ENCODE data around the gene CNTNAP2.

Gene CNTNAP2

GRCh38 chr7:146116521-146117222 is at the start of gene CNTNAP2:
Gene CNTNAP2, plus strand, starts transcription at chr7:146116801. Its CDS starts 76 bp downstream, at chr7:146116877.
- no peak for DNase-seq (ENCODE audit: low read depth)

- no peak for DNase-seq (ENCODE audit: low read depth)
Observed at GRCh38 chr7:146067880-146068279, 48.7 kb upstream of the CNTNAP2 start.

GRCh38 chr7:146074195-146074765 is 42.3 kb upstream of the CNTNAP2 start:
- DNase-seq (ENCODE audit: low read depth) = no peak

- DNase-seq (ENCODE audit: low read depth) = no peak
Observed at GRCh38 chr7:146076344-146076743, 40.3 kb upstream of the CNTNAP2 start.

GRCh38 chr7:146084086-146084485 is 32.5 kb upstream of the CNTNAP2 start:
- no peak for DNase-seq (ENCODE audit: low read depth)

- no peak for DNase-seq (ENCODE audit: low read depth)
Observed at GRCh38 chr7:146090023-146090645, 26.5 kb upstream of the CNTNAP2 start.

GRCh38 chr7:146094356-146094755 is 22.2 kb upstream of the CNTNAP2 start:
- no peak for DNase-seq (ENCODE audit: low read depth)

- DNase-seq (ENCODE audit: low read depth) = no peak
Observed at GRCh38 chr7:146096994-146097393, 19.6 kb upstream of the CNTNAP2 start.

- no peak for DNase-seq (ENCODE audit: low read depth)
Observed at GRCh38 chr7:146106319-146106718, 10.3 kb upstream of the CNTNAP2 start.

GRCh38 chr7:146112755-146113154 is 3.8 kb upstream of the CNTNAP2 start:
- DNase-seq (ENCODE audit: low read depth) = no peak

GRCh38 chr7:146115548-146115850 is 1.1 kb upstream of the CNTNAP2 start:
- no peak for DNase-seq (ENCODE audit: low read depth)

- no peak for DNase-seq (ENCODE audit: low read depth)
Observed at GRCh38 chr7:146115851-146116520, 615 bp upstream of the CNTNAP2 start.

- no peak for DNase-seq (ENCODE audit: low read depth)
Observed at GRCh38 chr7:146117576-146117975, 975 bp downstream of the CNTNAP2 start.

GRCh38 chr7:146119002-146119401 is 2.4 kb downstream of the CNTNAP2 start:
- DNase-seq (ENCODE audit: low read depth) = no peak

- no peak for DNase-seq (ENCODE audit: low read depth)
Observed at GRCh38 chr7:146123715-146124114, 7.1 kb downstream of the CNTNAP2 start.

- DNase-seq (ENCODE audit: low read depth) = no peak
Observed at GRCh38 chr7:146126767-146127509, 10.3 kb downstream of the CNTNAP2 start.

- no peak for DNase-seq (ENCODE audit: low read depth)
Observed at GRCh38 chr7:146129296-146129695, 12.7 kb downstream of the CNTNAP2 start.

- DNase-seq (ENCODE audit: low read depth) = no peak
Observed at GRCh38 chr7:146129997-146130396, 13.4 kb downstream of the CNTNAP2 start.

GRCh38 chr7:146131701-146132100 is 15.1 kb downstream of the CNTNAP2 start:
- no peak for DNase-seq (ENCODE audit: low read depth)

- no peak for DNase-seq (ENCODE audit: low read depth)
Observed at GRCh38 chr7:146136357-146136875, 19.8 kb downstream of the CNTNAP2 start.

GRCh38 chr7:146138926-146139325 is 22.3 kb downstream of the CNTNAP2 start:
- DNase-seq (ENCODE audit: low read depth) = no peak

- DNase-seq (ENCODE audit: low read depth) = no peak
Observed at GRCh38 chr7:146146831-146147486, 30.4 kb downstream of the CNTNAP2 start.

All from activated T-helper 9 cell treated with anti-CD3 and anti-CD28 coated beads, Interleukin-2, amount 50 U/mL, for 16 hours (primary cell).